ENCODE measurements around the gene CYB561A3. TPM values are rescaled to one million over a fixed set of nuclear protein-coding genes. Genes with fewer than 3 reads are reported as not detected.
A peak's percentile ranks its signal among the peaks of the same experiment; 100 is the strongest.

CYB561A3 gene
- total and polyA plus RNA-seq, 2 of the 13 experiments (the other 11 are each of a cell fraction or from before 2014, with no cell fraction given): 11.4 to 14.9 TPM

DNA sequence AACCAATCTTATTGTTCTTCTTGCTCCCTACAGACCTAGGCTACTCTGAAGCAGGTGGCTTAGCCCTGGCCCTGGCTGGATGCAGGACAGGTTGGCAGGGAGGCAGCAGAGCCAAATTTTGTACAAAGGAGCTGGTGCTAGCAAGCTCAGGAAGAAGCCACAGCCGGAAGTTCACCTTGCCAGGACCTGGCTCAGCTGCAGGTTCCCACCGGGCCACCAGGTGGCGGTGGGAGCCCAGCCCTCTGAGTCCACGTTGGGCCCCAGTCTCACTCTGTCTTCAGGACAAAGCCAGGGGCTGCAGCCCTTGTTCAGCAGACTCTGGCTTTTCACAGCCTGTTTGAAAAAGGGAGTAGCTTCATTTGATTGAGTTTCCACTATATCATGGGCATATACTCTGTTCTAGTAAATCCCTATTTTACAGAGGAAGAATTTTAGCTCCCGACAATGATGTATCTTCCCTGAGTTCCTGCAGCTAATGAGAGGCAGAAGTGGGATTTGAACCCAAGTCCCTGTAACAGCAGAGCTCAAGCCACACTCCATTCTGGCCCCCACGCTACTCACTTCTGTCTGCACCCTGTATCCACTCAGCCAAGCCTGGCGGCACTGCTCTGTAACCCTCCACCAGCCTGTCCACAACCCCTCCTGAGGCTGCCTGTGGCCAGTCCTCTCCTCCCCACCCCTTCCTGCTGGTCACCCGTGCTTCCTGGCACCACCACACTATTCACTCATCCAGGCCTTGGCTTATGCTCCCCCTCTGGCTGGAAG lies 25.3 kb downstream of the CYB561A3 start (continued):
- TF ChIP-seq, protein P1, sequence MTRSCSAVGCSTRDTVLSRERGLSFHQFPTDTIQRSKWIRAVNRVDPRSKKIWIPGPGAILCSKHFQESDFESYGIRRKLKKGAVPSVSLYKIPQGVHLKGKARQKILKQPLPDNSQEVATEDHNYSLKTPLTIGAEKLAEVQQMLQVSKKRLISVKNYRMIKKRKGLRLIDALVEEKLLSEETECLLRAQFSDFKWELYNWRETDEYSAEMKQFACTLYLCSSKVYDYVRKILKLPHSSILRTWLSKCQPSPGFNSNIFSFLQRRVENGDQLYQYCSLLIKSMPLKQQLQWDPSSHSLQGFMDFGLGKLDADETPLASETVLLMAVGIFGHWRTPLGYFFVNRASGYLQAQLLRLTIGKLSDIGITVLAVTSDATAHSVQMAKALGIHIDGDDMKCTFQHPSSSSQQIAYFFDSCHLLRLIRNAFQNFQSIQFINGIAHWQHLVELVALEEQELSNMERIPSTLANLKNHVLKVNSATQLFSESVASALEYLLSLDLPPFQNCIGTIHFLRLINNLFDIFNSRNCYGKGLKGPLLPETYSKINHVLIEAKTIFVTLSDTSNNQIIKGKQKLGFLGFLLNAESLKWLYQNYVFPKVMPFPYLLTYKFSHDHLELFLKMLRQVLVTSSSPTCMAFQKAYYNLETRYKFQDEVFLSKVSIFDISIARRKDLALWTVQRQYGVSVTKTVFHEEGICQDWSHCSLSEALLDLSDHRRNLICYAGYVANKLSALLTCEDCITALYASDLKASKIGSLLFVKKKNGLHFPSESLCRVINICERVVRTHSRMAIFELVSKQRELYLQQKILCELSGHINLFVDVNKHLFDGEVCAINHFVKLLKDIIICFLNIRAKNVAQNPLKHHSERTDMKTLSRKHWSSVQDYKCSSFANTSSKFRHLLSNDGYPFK (CRISPR knock-in tag; IDR thresholded peaks at IDR 0.05; ENCODE audit: borderline replicate concordance): no peak
- TF ChIP-seq, protein P2, sequence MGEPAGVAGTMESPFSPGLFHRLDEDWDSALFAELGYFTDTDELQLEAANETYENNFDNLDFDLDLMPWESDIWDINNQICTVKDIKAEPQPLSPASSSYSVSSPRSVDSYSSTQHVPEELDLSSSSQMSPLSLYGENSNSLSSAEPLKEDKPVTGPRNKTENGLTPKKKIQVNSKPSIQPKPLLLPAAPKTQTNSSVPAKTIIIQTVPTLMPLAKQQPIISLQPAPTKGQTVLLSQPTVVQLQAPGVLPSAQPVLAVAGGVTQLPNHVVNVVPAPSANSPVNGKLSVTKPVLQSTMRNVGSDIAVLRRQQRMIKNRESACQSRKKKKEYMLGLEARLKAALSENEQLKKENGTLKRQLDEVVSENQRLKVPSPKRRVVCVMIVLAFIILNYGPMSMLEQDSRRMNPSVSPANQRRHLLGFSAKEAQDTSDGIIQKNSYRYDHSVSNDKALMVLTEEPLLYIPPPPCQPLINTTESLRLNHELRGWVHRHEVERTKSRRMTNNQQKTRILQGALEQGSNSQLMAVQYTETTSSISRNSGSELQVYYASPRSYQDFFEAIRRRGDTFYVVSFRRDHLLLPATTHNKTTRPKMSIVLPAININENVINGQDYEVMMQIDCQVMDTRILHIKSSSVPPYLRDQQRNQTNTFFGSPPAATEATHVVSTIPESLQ (CRISPR knock-in tag; conservative IDR thresholded peaks at IDR 0.05): 0 out of 2 replicates have a peak, but pooled peaks have one; percentile 86
- TF ChIP-seq DNMT1 (CRISPR knock-in tag; IDR thresholded peaks at IDR 0.05) (0 out of 2 replicates have a peak, but pooled peaks have one; percentile 50), ZNF263 (CRISPR knock-in tag; IDR thresholded peaks at IDR 0.05) (0 out of 2 replicates have a peak, but pooled peaks have one; percentile 28), SNAPC2 (CRISPR knock-in tag; IDR thresholded peaks at IDR 0.05) (no peak; the same call in 1 of the 2 replicates), ZNF746 (CRISPR knock-in tag; IDR thresholded peaks at IDR 0.05) (no peak), ZNF431 (CRISPR knock-in tag; IDR thresholded peaks at IDR 0.05; ENCODE audit: borderline replicate concordance, low read depth) (no peak), ZKSCAN8 (CRISPR knock-in tag; IDR thresholded peaks at IDR 0.05; ENCODE audit: borderline replicate concordance) (no peak), KAT8 (CRISPR knock-in tag; IDR thresholded peaks at IDR 0.05) (peak; percentile 75; the same call in 1 of the 2 replicates), STAT5B (CRISPR knock-in tag; IDR thresholded peaks at IDR 0.05) (no peak), SMAD9 (CRISPR knock-in tag; IDR thresholded peaks at IDR 0.05) (0 out of 2 replicates have a peak, but pooled peaks have one; percentile 14)
- TF ChIP-seq, protein P3, sequence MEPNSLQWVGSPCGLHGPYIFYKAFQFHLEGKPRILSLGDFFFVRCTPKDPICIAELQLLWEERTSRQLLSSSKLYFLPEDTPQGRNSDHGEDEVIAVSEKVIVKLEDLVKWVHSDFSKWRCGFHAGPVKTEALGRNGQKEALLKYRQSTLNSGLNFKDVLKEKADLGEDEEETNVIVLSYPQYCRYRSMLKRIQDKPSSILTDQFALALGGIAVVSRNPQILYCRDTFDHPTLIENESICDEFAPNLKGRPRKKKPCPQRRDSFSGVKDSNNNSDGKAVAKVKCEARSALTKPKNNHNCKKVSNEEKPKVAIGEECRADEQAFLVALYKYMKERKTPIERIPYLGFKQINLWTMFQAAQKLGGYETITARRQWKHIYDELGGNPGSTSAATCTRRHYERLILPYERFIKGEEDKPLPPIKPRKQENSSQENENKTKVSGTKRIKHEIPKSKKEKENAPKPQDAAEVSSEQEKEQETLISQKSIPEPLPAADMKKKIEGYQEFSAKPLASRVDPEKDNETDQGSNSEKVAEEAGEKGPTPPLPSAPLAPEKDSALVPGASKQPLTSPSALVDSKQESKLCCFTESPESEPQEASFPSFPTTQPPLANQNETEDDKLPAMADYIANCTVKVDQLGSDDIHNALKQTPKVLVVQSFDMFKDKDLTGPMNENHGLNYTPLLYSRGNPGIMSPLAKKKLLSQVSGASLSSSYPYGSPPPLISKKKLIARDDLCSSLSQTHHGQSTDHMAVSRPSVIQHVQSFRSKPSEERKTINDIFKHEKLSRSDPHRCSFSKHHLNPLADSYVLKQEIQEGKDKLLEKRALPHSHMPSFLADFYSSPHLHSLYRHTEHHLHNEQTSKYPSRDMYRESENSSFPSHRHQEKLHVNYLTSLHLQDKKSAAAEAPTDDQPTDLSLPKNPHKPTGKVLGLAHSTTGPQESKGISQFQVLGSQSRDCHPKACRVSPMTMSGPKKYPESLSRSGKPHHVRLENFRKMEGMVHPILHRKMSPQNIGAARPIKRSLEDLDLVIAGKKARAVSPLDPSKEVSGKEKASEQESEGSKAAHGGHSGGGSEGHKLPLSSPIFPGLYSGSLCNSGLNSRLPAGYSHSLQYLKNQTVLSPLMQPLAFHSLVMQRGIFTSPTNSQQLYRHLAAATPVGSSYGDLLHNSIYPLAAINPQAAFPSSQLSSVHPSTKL (CRISPR knock-in tag; IDR thresholded peaks at IDR 0.05): peak; percentile 27; the same call in 1 of the 2 replicates
- TF ChIP-seq, protein P4, sequence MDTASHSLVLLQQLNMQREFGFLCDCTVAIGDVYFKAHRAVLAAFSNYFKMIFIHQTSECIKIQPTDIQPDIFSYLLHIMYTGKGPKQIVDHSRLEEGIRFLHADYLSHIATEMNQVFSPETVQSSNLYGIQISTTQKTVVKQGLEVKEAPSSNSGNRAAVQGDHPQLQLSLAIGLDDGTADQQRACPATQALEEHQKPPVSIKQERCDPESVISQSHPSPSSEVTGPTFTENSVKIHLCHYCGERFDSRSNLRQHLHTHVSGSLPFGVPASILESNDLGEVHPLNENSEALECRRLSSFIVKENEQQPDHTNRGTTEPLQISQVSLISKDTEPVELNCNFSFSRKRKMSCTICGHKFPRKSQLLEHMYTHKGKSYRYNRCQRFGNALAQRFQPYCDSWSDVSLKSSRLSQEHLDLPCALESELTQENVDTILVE (CRISPR knock-in tag; IDR thresholded peaks at IDR 0.05): no peak; the same call in 1 of the 2 replicates
- TF ChIP-seq, protein P5, sequence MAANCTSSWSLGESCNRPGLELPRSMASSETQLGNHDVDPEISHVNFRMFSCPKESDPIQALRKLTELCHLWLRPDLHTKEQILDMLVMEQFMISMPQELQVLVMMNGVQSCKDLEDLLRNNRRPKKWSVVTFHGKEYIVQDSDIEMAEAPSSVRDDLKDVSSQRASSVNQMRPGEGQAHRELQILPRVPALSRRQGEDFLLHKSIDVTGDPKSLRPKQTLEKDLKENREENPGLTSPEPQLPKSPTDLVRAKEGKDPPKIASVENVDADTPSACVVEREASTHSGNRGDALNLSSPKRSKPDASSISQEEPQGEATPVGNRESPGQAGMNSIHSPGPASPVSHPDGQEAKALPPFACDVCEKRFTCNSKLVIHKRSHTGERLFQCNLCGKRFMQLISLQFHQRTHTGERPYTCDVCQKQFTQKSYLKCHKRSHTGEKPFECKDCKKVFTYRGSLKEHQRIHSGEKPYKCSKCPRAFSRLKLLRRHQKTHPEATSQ (CRISPR knock-in tag; IDR thresholded peaks at IDR 0.05; ENCODE audit: borderline replicate concordance): no peak

Data from HepG2 (cell line).